Neural progenitor cell (in vitro differentiated cells): ENCODE data around the gene GNMT.

Experiments used
- CTCF ChIP-seq: fragments of 200-600 bp; sonication (generic); IDR thresholded peaks from 2 replicates; pipeline ENCODE4 v1.5.1; 2017; ENCODE audit warnings: antibody characterized with exemption, mild to moderate bottlenecking
- EZH2 ChIP-seq: fragments of 200-600 bp; sonication (generic); IDR thresholded peaks from 2 replicates; pipeline ENCODE4 v1.6.1; 2017; ENCODE audit warnings: antibody characterized with exemption, mild to moderate bottlenecking, moderate library complexity

- no peak for TF ChIP-seq CTCF
- no peak for TF ChIP-seq EZH2
Observed at GRCh38 chr6:42937548-42938427, 22.8 kb upstream of the GNMT start.
